DOHH2 (cell line): Measurements from ENCODE around the gene EYA4.
A peak's percentile ranks its signal among the peaks of the same experiment; 100 is the strongest.

Experiments used
- H3F3A ChIP-seq: fragments of 200-600 bp; sonication (generic), shearing (Covaris generic); 2 replicates; pipeline ENCODE4 v1.6.0; 2016; ENCODE audit warnings: antibody characterized with exemption, mild to moderate bottlenecking; ENCODE audit not compliant: control insufficient read depth, insufficient read depth
- H3K27ac ChIP-seq: fragments of 200-600 bp; sonication (generic); 2 replicates; pipeline ENCODE4 v1.5.1; 2014; ENCODE audit warnings: low read depth, mild to moderate bottlenecking, low read length, moderate library complexity
- H3K27me3 ChIP-seq: fragments of 200-600 bp; sonication (generic); 2 replicates; pipeline ENCODE4 v1.6.1; 2014; ENCODE audit warnings: mild to moderate bottlenecking, low read length, mixed read lengths; ENCODE audit not compliant: control insufficient read depth
- H3K36me3 ChIP-seq: fragments of 200-600 bp; sonication (generic); 2 replicates; pipeline ENCODE4 v1.6.1; 2014; ENCODE audit warnings: mild to moderate bottlenecking, low read length, moderate library complexity, mixed read lengths; ENCODE audit not compliant: control insufficient read depth
- H3K4me1 ChIP-seq: fragments of 200-600 bp; sonication (generic); 2 replicates; pipeline ENCODE4 v1.6.1; 2014; ENCODE audit warnings: mild to moderate bottlenecking, low read length, mixed read lengths; ENCODE audit not compliant: control insufficient read depth
- H3K4me2 ChIP-seq: fragments of 200-600 bp; sonication (generic); 2 replicates; pipeline ENCODE4 v1.6.0; 2014; ENCODE audit warnings: mild to moderate bottlenecking, low read length, moderate library complexity
- H3K4me3 ChIP-seq: fragments of 200-600 bp; sonication (generic); 2 replicates; pipeline ENCODE4 v1.5.1; 2014; ENCODE audit warnings: mild to moderate bottlenecking, low read length, mixed read lengths
- H3K79me2 ChIP-seq: fragments of 200-600 bp; sonication (generic); 2 replicates; pipeline ENCODE4 v1.6.1; 2014; ENCODE audit warnings: mild to moderate bottlenecking, low read length, mixed read lengths; ENCODE audit not compliant: control insufficient read depth
- H3K9me2 ChIP-seq: fragments of 200-600 bp; sonication (generic); replicated peaks from 2 replicates; pipeline ENCODE4 v1.6.1; 2014; ENCODE audit warnings: mild to moderate bottlenecking, low read length, mixed read lengths; ENCODE audit not compliant: control insufficient read depth
- H3K9me3 ChIP-seq: fragments of 200-600 bp; sonication (generic); 2 replicates; pipeline ENCODE4 v1.6.1; 2014; ENCODE audit warnings: antibody characterized with exemption, low read length, mixed read lengths; ENCODE audit not compliant: control insufficient read depth, insufficient read depth
- H4K20me1 ChIP-seq: fragments of 200-600 bp; sonication (generic); 2 replicates; pipeline ENCODE4 v1.6.0; 2014; ENCODE audit warnings: low read depth, mild to moderate bottlenecking, antibody characterized with exemption, low read length, moderate library complexity; ENCODE audit not compliant: control insufficient read depth, insufficient read depth
- EZH2phosphoT487 ChIP-seq: fragments of 200-600 bp; sonication (generic); IDR thresholded peaks from 2 replicates; pipeline ENCODE4 v1.6.1; 2017; ENCODE audit warnings: borderline replicate concordance, mild to moderate bottlenecking, antibody characterized with exemption, low read length, moderate library complexity, mixed read lengths
- TF ChIP-seq, protein P1 (sequence below): fragments of 200-600 bp; sonication (generic); IDR thresholded peaks from one replicate; pipeline ENCODE4 v1.5.1; 2014; ENCODE audit warnings: antibody characterized with exemption, mild to moderate bottlenecking, low read depth, low read length; ENCODE audit not compliant: poor library complexity, severe bottlenecking

Gene EYA4

DNA sequence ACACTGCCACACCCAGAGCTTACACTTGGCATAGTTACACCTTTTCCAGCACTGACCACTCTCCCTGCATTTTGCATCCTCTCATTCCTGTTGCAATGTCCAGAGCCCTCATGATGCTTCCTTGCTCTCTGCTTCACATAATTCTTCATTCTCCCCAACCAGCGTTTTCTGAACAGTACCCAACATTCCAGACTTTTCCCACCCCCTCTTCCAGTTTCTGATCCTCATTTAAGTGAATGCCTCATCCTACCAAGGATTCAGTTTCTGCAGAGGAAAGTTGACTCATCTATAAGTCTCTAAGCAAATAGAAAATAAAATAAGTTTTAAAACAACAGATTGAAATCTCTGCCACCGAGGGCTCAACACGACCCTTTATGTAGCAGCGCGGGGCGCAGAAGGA, 326.5 kb downstream of the EYA4 start:
- no peaks in the 10 kb centered on the region for H4K20me1 ChIP-seq

DNA sequence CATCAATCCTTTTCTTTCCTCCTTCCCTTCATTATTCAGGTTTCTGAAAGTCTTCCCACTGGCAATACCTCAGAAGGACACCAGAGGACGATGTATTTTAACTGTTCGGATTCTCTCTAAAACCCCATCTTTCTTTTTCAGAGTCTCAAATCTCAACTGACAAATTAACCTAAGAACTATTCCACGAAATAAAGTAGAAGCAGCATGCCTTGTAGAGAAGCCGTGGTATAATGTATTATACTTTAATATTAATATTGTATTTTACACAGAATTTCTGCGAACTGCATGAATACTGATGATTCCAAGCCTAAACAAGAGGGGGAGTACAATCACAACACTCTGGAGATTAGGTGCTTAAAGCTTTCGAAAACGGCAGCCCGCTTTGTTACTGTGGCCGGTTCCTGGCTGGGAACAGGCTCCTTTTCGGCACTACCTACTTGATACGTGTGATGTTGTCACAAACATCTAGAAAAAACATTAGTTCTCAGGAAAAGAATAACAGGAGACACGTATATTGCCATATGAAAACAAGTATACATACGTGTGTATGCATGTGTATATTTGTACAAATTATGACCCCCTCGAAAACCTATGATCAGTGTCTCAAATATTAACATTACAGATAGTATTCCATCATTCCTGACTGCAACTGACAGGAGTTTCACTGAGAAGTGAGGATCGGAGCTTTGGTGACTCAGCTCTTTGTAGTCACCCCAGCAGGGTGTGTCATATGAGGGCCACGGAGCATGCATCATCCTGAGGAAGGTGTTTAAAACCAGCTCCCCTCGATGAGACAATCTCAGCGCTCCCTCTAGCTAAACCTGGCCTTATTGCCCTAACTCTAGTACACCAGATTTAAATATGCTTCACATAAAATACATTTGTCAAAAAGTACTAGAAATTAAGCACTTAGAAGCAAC, 328.1 kb downstream of the EYA4 start:
- peak overlapping the region; percentile 28 for H3K4me2 ChIP-seq
- H3F3A ChIP-seq, result no peaks in the 10 kb centered on the region
- H3K27me3 ChIP-seq, result 0 out of 2 replicates have a peak, but pooled peaks cover 5% of the 10 kb centered on the region
- no peaks in the 10 kb centered on the region for H3K36me3 ChIP-seq
- H3K4me3 ChIP-seq, result no peak overlapping the region
- H3K4me1 ChIP-seq, result no peaks in the 10 kb centered on the region
- TF ChIP-seq, protein P1, sequence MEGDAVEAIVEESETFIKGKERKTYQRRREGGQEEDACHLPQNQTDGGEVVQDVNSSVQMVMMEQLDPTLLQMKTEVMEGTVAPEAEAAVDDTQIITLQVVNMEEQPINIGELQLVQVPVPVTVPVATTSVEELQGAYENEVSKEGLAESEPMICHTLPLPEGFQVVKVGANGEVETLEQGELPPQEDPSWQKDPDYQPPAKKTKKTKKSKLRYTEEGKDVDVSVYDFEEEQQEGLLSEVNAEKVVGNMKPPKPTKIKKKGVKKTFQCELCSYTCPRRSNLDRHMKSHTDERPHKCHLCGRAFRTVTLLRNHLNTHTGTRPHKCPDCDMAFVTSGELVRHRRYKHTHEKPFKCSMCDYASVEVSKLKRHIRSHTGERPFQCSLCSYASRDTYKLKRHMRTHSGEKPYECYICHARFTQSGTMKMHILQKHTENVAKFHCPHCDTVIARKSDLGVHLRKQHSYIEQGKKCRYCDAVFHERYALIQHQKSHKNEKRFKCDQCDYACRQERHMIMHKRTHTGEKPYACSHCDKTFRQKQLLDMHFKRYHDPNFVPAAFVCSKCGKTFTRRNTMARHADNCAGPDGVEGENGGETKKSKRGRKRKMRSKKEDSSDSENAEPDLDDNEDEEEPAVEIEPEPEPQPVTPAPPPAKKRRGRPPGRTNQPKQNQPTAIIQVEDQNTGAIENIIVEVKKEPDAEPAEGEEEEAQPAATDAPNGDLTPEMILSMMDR, result peak; percentile 46
- TF ChIP-seq EZH2phosphoT487, result no peak
- H3K9me2 ChIP-seq, result no peaks in the 10 kb centered on the region
- H4K20me1 ChIP-seq, result no peaks in the 10 kb centered on the region
- no peak overlapping the region for H3K27ac ChIP-seq
- no peaks in the 10 kb centered on the region for H3K79me2 ChIP-seq
- H3K9me3 ChIP-seq, result no peaks in the 10 kb centered on the region

More for the DNA sequence above, 326.5 kb downstream of the EYA4 start:
- H3K36me3 ChIP-seq, result no peaks in the 10 kb centered on the region
- H3K4me2 ChIP-seq, result no peak overlapping the region
- 0 out of 2 replicates have a peak, but pooled peaks cover 5% of the 10 kb centered on the region for H3K27me3 ChIP-seq
- no peak overlapping the region for H3K27ac ChIP-seq
- H3K9me3 ChIP-seq, result no peaks in the 10 kb centered on the region
- H3K4me1 ChIP-seq, result no peaks in the 10 kb centered on the region
- no peak overlapping the region for H3K4me3 ChIP-seq
- no peaks in the 10 kb centered on the region for H3F3A ChIP-seq
- TF ChIP-seq, protein P1, result no peak
- TF ChIP-seq EZH2phosphoT487, result no peak
- H3K9me2 ChIP-seq, result no peaks in the 10 kb centered on the region
- H3K79me2 ChIP-seq, result no peaks in the 10 kb centered on the region

DNA sequence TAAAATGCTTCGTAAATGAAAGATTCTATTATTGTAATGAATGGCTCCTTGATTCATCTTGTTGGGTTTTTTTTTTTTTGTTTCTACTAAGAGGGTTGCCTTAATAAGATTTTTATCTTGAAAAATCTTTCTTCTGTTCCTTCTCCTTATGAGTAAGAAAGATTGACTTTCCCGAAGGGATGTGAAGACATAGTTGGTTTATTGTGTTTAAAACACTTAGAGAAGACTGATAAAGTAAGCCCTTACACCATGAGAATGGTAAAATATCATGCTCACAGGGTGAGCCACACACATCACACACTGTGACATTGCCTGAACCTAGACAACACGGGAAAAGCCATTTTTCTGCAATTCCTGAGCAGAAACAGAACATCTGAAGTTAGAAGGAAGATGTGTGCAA, 330.5 kb downstream of the EYA4 start:
- Histone ChIP-seq H3K27ac (no peak overlapping the region), H3K9me3 (no peaks in the 10 kb centered on the region)

More for the DNA sequence above, 330.5 kb downstream of the EYA4 start:
- H3K4me2 ChIP-seq, result no peak overlapping the region
- H3K4me3 ChIP-seq, result no peak overlapping the region
- no peaks in the 10 kb centered on the region for H4K20me1 ChIP-seq
- H3F3A ChIP-seq, result no peaks in the 10 kb centered on the region
- H3K79me2 ChIP-seq, result no peaks in the 10 kb centered on the region
- H3K27me3 ChIP-seq, result 0 out of 2 replicates have a peak, but pooled peaks cover 5% of the 10 kb centered on the region
- H3K4me1 ChIP-seq, result no peaks in the 10 kb centered on the region
- no peaks in the 10 kb centered on the region for H3K36me3 ChIP-seq
- TF ChIP-seq, protein P1, result no peak
- TF ChIP-seq EZH2phosphoT487, result no peak
- H3K9me2 ChIP-seq, result no peaks in the 10 kb centered on the region
